ENCODE results near the gene FAM13C.

Gene FAM13C

DNA sequence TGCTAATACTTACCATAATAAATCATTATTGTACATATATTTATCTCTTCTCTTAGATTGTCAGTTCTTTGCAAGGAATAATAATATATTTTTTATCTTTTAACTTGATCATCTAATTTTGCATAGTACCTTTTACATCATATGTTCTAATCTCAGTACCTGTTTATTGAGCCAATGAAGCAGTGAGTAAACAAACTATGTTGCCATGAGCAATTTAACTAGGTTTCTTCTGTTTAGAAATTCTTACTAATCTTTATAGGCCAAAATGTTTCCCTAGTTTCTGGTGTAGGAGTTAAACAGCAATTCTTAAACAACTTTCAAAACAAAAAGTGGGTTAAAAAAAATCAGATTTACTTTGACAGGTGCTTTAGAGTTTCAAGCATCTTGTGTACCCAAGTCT is 124.6 kb downstream of the FAM13C start:
- H3K79me1 ChIP-seq (ENCODE audit: low read length) = no peaks in the 10 kb centered on the region
- no peak overlapping the region for H3K23ac ChIP-seq (ENCODE audit: low read length)
- no peaks in the 10 kb centered on the region for H3K4me1 ChIP-seq (ENCODE audit: control insufficient read depth, low read depth, low read length)
- no peak overlapping the region for H4K8ac ChIP-seq (ENCODE audit: low read depth, low read length)
- no peak overlapping the region for H4K5ac ChIP-seq (ENCODE audit: low read length)
- H3K18ac ChIP-seq (ENCODE audit: low read length) = no peak overlapping the region
- H3K56ac ChIP-seq (ENCODE audit: low read length) = no peak overlapping the region
- no peaks in the 10 kb centered on the region for H3K79me2 ChIP-seq (ENCODE audit: control insufficient read depth, insufficient read depth, low read length)
- DNase-seq = no peak
- no peak overlapping the region for H3K27ac ChIP-seq (ENCODE audit: low read depth, low read length)
- no peak overlapping the region for H2BK5ac ChIP-seq (ENCODE audit: low read length)
- H3K9ac ChIP-seq (ENCODE audit: low read length) = no peak overlapping the region
- H2AK5ac ChIP-seq (ENCODE audit: low read length) = no peak overlapping the region
- no peak overlapping the region for H3K4me3 ChIP-seq (ENCODE audit: low read length)
- no peak overlapping the region for H2BK120ac ChIP-seq (ENCODE audit: low read depth, low read length)
- H3K4ac ChIP-seq (ENCODE audit: low read depth, low read length) = no peak overlapping the region
- no peak overlapping the region for H2BK15ac ChIP-seq (replicated peaks; ENCODE audit: low read depth)
- no peaks in the 10 kb centered on the region for H3K27me3 ChIP-seq (ENCODE audit: insufficient read depth, low read length, poor library complexity)
- H3K4me2 ChIP-seq (ENCODE audit: low read length) = no peak overlapping the region
- no peaks in the 10 kb centered on the region for H3K36me3 ChIP-seq (ENCODE audit: control insufficient read depth, insufficient read depth, low read length)

GRCh38 chr10:59236064-59236697 is 126.2 kb downstream of the FAM13C start:
- no peak overlapping the region for H3K27ac ChIP-seq (ENCODE audit: low read depth, low read length)
- H2BK5ac ChIP-seq (ENCODE audit: low read length) = no peak overlapping the region
- no peak overlapping the region for H4K5ac ChIP-seq (ENCODE audit: low read length)
- H3K4ac ChIP-seq (ENCODE audit: low read depth, low read length) = no peak overlapping the region
- H2AK5ac ChIP-seq (ENCODE audit: low read length) = no peak overlapping the region
- no peak overlapping the region for H3K56ac ChIP-seq (ENCODE audit: low read length)
- no peak overlapping the region for H3K9ac ChIP-seq (ENCODE audit: low read length)
- no CpG with 5 or more reads among the region's 4 CpGs for WGBS (ENCODE audit: extremely low coverage, insufficient coverage, low lambda C conversion rate)
- no peaks in the 10 kb centered on the region for H3K79me1 ChIP-seq (ENCODE audit: low read length)
- no peaks in the 10 kb centered on the region for H3K36me3 ChIP-seq (ENCODE audit: control insufficient read depth, insufficient read depth, low read length)
- H3K4me3 ChIP-seq (ENCODE audit: low read length) = no peak overlapping the region
- no peaks in the 10 kb centered on the region for H3K79me2 ChIP-seq (ENCODE audit: control insufficient read depth, insufficient read depth, low read length)
- no peak for DNase-seq
- H3K18ac ChIP-seq (ENCODE audit: low read length) = no peak overlapping the region
- no peak overlapping the region for H3K23ac ChIP-seq (ENCODE audit: low read length)
- no peak overlapping the region for H4K8ac ChIP-seq (ENCODE audit: low read depth, low read length)
- H3K4me2 ChIP-seq (ENCODE audit: low read length) = no peak overlapping the region
- no peak overlapping the region for H2BK15ac ChIP-seq (replicated peaks; ENCODE audit: low read depth)
- H2BK120ac ChIP-seq (ENCODE audit: low read depth, low read length) = no peak overlapping the region
- H3K27me3 ChIP-seq (ENCODE audit: insufficient read depth, low read length, poor library complexity) = no peaks in the 10 kb centered on the region
- no peaks in the 10 kb centered on the region for H3K4me1 ChIP-seq (ENCODE audit: control insufficient read depth, low read depth, low read length)

DNA sequence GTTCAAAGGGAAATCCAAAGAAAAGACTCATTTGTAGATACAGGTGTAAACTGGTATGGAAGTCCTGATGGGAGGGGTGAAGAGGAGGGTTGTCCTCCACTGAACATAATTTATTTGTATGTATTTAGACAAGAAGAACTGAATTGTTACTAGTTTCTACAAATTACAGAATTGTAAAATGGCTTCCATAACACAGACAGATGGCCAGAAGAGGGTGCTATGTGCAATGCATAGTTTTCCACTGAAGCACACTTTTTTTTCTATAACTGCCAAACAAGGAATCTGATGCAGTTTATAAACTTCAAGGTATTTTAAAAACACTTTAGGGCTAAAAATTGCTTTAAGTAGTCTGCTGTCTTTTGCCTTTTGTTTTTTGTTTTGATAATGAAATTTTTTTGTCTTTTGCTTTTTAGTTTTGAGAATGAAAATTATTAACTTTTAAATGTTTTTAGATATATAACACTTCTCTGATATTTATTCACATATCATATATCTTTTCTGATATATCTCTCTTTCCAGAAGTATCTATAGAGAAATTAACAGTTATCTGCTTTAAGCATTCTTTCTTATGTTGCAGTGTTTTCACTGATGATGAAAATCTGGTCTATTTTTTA is 127.4 kb downstream of the FAM13C start:
- no peak overlapping the region for H2BK5ac ChIP-seq (ENCODE audit: low read length)
- H3K4me1 ChIP-seq (ENCODE audit: control insufficient read depth, low read depth, low read length) = no peaks in the 10 kb centered on the region
- no peak overlapping the region for H4K8ac ChIP-seq (ENCODE audit: low read depth, low read length)
- no peak overlapping the region for H3K23ac ChIP-seq (ENCODE audit: low read length)
- no peaks in the 10 kb centered on the region for H3K36me3 ChIP-seq (ENCODE audit: control insufficient read depth, insufficient read depth, low read length)
- H4K5ac ChIP-seq (ENCODE audit: low read length) = no peak overlapping the region
- H3K4me3 ChIP-seq (ENCODE audit: low read length) = no peak overlapping the region
- no peaks in the 10 kb centered on the region for H3K27me3 ChIP-seq (ENCODE audit: insufficient read depth, low read length, poor library complexity)
- no peak overlapping the region for H3K27ac ChIP-seq (ENCODE audit: low read depth, low read length)
- H2AK5ac ChIP-seq (ENCODE audit: low read length) = no peak overlapping the region
- H3K4me2 ChIP-seq (ENCODE audit: low read length) = no peak overlapping the region
- no peak overlapping the region for H3K56ac ChIP-seq (ENCODE audit: low read length)
- no peak overlapping the region for H3K18ac ChIP-seq (ENCODE audit: low read length)
- peak; percentile 31 for DNase-seq
- no peak overlapping the region for H3K4ac ChIP-seq (ENCODE audit: low read depth, low read length)
- H3K9ac ChIP-seq (ENCODE audit: low read length) = no peak overlapping the region
- H3K79me2 ChIP-seq (ENCODE audit: control insufficient read depth, insufficient read depth, low read length) = no peaks in the 10 kb centered on the region
- H3K79me1 ChIP-seq (ENCODE audit: low read length) = no peaks in the 10 kb centered on the region
- H2BK120ac ChIP-seq (ENCODE audit: low read depth, low read length) = no peak overlapping the region
- H2BK15ac ChIP-seq (replicated peaks; ENCODE audit: low read depth) = no peak overlapping the region

GRCh38 chr10:59234194-59234593 is 128.2 kb downstream of the FAM13C start:
- Histone ChIP-seq H2BK15ac (replicated peaks; ENCODE audit: low read depth) (no peak overlapping the region), H3K79me2 (ENCODE audit: control insufficient read depth, insufficient read depth, low read length) (no peaks in the 10 kb centered on the region), H3K4ac (ENCODE audit: low read depth, low read length) (no peak overlapping the region), H3K79me1 (ENCODE audit: low read length) (no peaks in the 10 kb centered on the region), H3K36me3 (ENCODE audit: control insufficient read depth, insufficient read depth, low read length) (no peaks in the 10 kb centered on the region), H4K8ac (ENCODE audit: low read depth, low read length) (no peak overlapping the region), H3K4me2 (ENCODE audit: low read length) (no peak overlapping the region), H3K23ac (ENCODE audit: low read length) (no peak overlapping the region), H3K56ac (ENCODE audit: low read length) (no peak overlapping the region), H3K4me1 (ENCODE audit: control insufficient read depth, low read depth, low read length) (no peaks in the 10 kb centered on the region), H3K27ac (ENCODE audit: low read depth, low read length) (no peak overlapping the region), H4K5ac (ENCODE audit: low read length) (no peak overlapping the region), H2BK5ac (ENCODE audit: low read length) (no peak overlapping the region), H2AK5ac (ENCODE audit: low read length) (no peak overlapping the region), H3K4me3 (ENCODE audit: low read length) (no peak overlapping the region), H2BK120ac (ENCODE audit: low read depth, low read length) (no peak overlapping the region), H3K27me3 (ENCODE audit: insufficient read depth, low read length, poor library complexity) (no peaks in the 10 kb centered on the region), H3K18ac (ENCODE audit: low read length) (no peak overlapping the region), H3K9ac (ENCODE audit: low read length) (no peak overlapping the region)
- no peak for DNase-seq
- WGBS (ENCODE audit: extremely low coverage, insufficient coverage, low lambda C conversion rate) = no CpG with 5 or more reads among the region's 3 CpGs

- H3K4me2 ChIP-seq (ENCODE audit: low read length) = no peak overlapping the region
- no peak overlapping the region for H3K56ac ChIP-seq (ENCODE audit: low read length)
- no peak overlapping the region for H2BK15ac ChIP-seq (replicated peaks; ENCODE audit: low read depth)
- no peak overlapping the region for H3K4me3 ChIP-seq (ENCODE audit: low read length)
- H4K5ac ChIP-seq (ENCODE audit: low read length) = no peak overlapping the region
- H4K8ac ChIP-seq (ENCODE audit: low read depth, low read length) = no peak overlapping the region
- H3K79me2 ChIP-seq (ENCODE audit: control insufficient read depth, insufficient read depth, low read length) = no peaks in the 10 kb centered on the region
- no peaks in the 10 kb centered on the region for H3K79me1 ChIP-seq (ENCODE audit: low read length)
- no peak overlapping the region for H3K18ac ChIP-seq (ENCODE audit: low read length)
- H3K9ac ChIP-seq (ENCODE audit: low read length) = no peak overlapping the region
- 100% methylated on average over 1 of the region's 4 CpGs for WGBS (ENCODE audit: extremely low coverage, insufficient coverage, low lambda C conversion rate)
- no peaks in the 10 kb centered on the region for H3K27me3 ChIP-seq (ENCODE audit: insufficient read depth, low read length, poor library complexity)
- H2AK5ac ChIP-seq (ENCODE audit: low read length) = no peak overlapping the region
- no peaks in the 10 kb centered on the region for H3K36me3 ChIP-seq (ENCODE audit: control insufficient read depth, insufficient read depth, low read length)
- no peak overlapping the region for H2BK5ac ChIP-seq (ENCODE audit: low read length)
- H3K23ac ChIP-seq (ENCODE audit: low read length) = no peak overlapping the region
- no peak for DNase-seq
- H3K27ac ChIP-seq (ENCODE audit: low read depth, low read length) = no peak overlapping the region
- no peaks in the 10 kb centered on the region for H3K4me1 ChIP-seq (ENCODE audit: control insufficient read depth, low read depth, low read length)
- H2BK120ac ChIP-seq (ENCODE audit: low read depth, low read length) = no peak overlapping the region
- no peak overlapping the region for H3K4ac ChIP-seq (ENCODE audit: low read depth, low read length)
Observed at GRCh38 chr10:59229441-59229840, 132.9 kb downstream of the FAM13C start.

DNA sequence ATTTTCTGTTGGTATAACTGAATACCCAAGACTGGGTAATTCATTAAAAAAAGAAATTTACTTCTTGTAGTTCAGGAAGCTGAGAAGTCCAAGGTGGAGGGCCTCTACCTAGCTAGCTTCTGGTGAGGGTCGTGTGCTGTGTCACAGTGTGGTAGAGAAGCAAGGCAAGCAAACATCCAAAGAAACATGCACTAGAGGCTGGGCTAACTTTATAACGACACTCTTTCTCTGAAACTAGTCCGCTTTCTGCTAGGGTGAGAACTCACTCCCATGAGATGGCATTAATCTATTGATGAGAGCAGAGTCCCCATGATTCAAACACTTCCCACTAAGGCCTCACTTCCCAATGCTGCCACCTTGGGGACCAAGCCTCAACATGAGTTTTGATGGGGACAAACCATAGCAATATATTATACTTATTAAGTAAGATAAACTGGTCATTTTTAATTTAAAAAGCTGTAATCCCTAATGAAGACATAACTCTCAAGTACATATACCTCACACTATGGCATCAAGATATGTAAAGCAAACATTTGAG is 135.1 kb downstream of the FAM13C start:
- Histone ChIP-seq H2BK15ac (replicated peaks; ENCODE audit: low read depth) (no peak overlapping the region), H3K79me2 (ENCODE audit: control insufficient read depth, insufficient read depth, low read length) (no peaks in the 10 kb centered on the region), H3K36me3 (ENCODE audit: control insufficient read depth, insufficient read depth, low read length) (no peaks in the 10 kb centered on the region), H3K23ac (ENCODE audit: low read length) (no peak overlapping the region), H3K27me3 (ENCODE audit: insufficient read depth, low read length, poor library complexity) (no peaks in the 10 kb centered on the region), H2BK120ac (ENCODE audit: low read depth, low read length) (no peak overlapping the region), H3K4me2 (ENCODE audit: low read length) (no peak overlapping the region), H3K79me1 (ENCODE audit: low read length) (no peaks in the 10 kb centered on the region), H2BK5ac (ENCODE audit: low read length) (no peak overlapping the region), H4K5ac (ENCODE audit: low read length) (no peak overlapping the region), H3K4me3 (ENCODE audit: low read length) (no peak overlapping the region), H2AK5ac (ENCODE audit: low read length) (no peak overlapping the region), H3K4ac (ENCODE audit: low read depth, low read length) (no peak overlapping the region), H3K4me1 (ENCODE audit: control insufficient read depth, low read depth, low read length) (no peaks in the 10 kb centered on the region), H3K18ac (ENCODE audit: low read length) (no peak overlapping the region), H3K27ac (ENCODE audit: low read depth, low read length) (no peak overlapping the region), H3K9ac (ENCODE audit: low read length) (no peak overlapping the region), H4K8ac (ENCODE audit: low read depth, low read length) (no peak overlapping the region), H3K56ac (ENCODE audit: low read length) (no peak overlapping the region)
- peak; percentile 27 for DNase-seq
- no CpG with 5 or more reads among the region's 3 CpGs for WGBS (ENCODE audit: extremely low coverage, insufficient coverage, low lambda C conversion rate)
